H9 (cell line): Measurements from ENCODE around the gene ATP11B. TPM values are rescaled to one million over a fixed set of nuclear protein-coding genes. Genes with fewer than 3 reads are reported as not detected.

Source experiments
- DNase-seq: peaks from one replicate; pipeline ENCODE4 v3.0.0-alpha.2; 2017
- H2AFZ ChIP-seq: one replicate; pipeline ENCODE4 v1.6.1; 2013; ENCODE audit warnings: mild to moderate bottlenecking, low read length, control low read depth, moderate library complexity
- H2AK5ac ChIP-seq: 2 replicates; pipeline ENCODE4 v1.6.1; 2013; ENCODE audit warnings: low read length, control low read depth, mixed read lengths; ENCODE audit not compliant: insufficient read length
- H2BK120ac ChIP-seq: one replicate; pipeline ENCODE4 v1.6.1; 2013; ENCODE audit warnings: low read depth, mild to moderate bottlenecking, low read length, control low read depth, inconsistent platforms; ENCODE audit not compliant: poor library complexity, severe bottlenecking
- H2BK12ac ChIP-seq: 2 replicates; pipeline ENCODE4 v1.6.1; 2013; ENCODE audit warnings: low read length, control low read depth, mixed read lengths, low read depth; ENCODE audit not compliant: insufficient read length
- H2BK15ac ChIP-seq: 2 replicates; pipeline ENCODE4 v1.6.1; 2013; ENCODE audit warnings: low read depth, low read length, control low read depth
- H2BK20ac ChIP-seq: one replicate; pipeline ENCODE4 v1.6.1; 2013; ENCODE audit warnings: low read depth, mild to moderate bottlenecking, low read length, control low read depth, inconsistent platforms; ENCODE audit not compliant: poor library complexity, severe bottlenecking
- H2BK5ac ChIP-seq: 2 replicates; pipeline ENCODE4 v1.6.1; 2013; ENCODE audit warnings: low read length, control low read depth, mixed read lengths; ENCODE audit not compliant: insufficient read length
- H3K14ac ChIP-seq: 2 replicates; pipeline ENCODE4 v1.6.1; 2013; ENCODE audit warnings: low read length, control low read depth; ENCODE audit not compliant: insufficient read depth
- H3K18ac ChIP-seq: 2 replicates; pipeline ENCODE4 v1.6.1; 2013; ENCODE audit warnings: low read depth, mild to moderate bottlenecking, mixed read lengths, low read length, control low read depth; ENCODE audit not compliant: insufficient read length
- H3K23ac ChIP-seq: 2 replicates; pipeline ENCODE4 v1.6.1; 2013; ENCODE audit warnings: low read length, control low read depth, mixed read lengths, low read depth; ENCODE audit not compliant: insufficient read length
- H3K23me2 ChIP-seq: 2 replicates; pipeline ENCODE4 v1.6.1; 2013; ENCODE audit warnings: low read depth, mild to moderate bottlenecking, mixed read lengths, low read length, control low read depth; ENCODE audit not compliant: insufficient read length, poor library complexity, severe bottlenecking
- H3K27ac ChIP-seq: 2 replicates; pipeline ENCODE4 v1.5.1; 2013; ENCODE audit warnings: low read length, control low read depth, mixed read lengths, low read depth; ENCODE audit not compliant: insufficient read length
- H3K27me3 ChIP-seq: 2 replicates; pipeline ENCODE4 v1.6.1; 2013; ENCODE audit warnings: low read length, control low read depth, inconsistent platforms; ENCODE audit not compliant: insufficient read depth
- H3K4ac ChIP-seq: 2 replicates; pipeline ENCODE4 v1.6.1; 2013; ENCODE audit warnings: low read depth, mild to moderate bottlenecking, control low read depth, inconsistent platforms, low read length, moderate library complexity
- H3K4me1 ChIP-seq: 2 replicates; pipeline ENCODE4 v1.6.1; 2013; ENCODE audit warnings: low read length, control low read depth, inconsistent platforms; ENCODE audit not compliant: insufficient read depth
- H3K4me2 ChIP-seq: 2 replicates; pipeline ENCODE4 v1.6.1; 2013; ENCODE audit warnings: low read length, control low read depth, mixed read lengths; ENCODE audit not compliant: insufficient read length, insufficient read depth
- H3K56ac ChIP-seq: 2 replicates; pipeline ENCODE4 v1.6.1; 2013; ENCODE audit warnings: low read depth, mild to moderate bottlenecking, mixed read lengths, low read length, control low read depth; ENCODE audit not compliant: insufficient read length
- H3K79me1 ChIP-seq: 2 replicates; pipeline ENCODE4 v1.6.1; 2013; ENCODE audit warnings: low read depth, mild to moderate bottlenecking, moderate library complexity, low read length, control low read depth, inconsistent platforms; ENCODE audit not compliant: insufficient read depth, poor library complexity, severe bottlenecking
- H3K79me2 ChIP-seq: 2 replicates; pipeline ENCODE4 v1.6.1; 2013; ENCODE audit warnings: low read length, control low read depth, inconsistent platforms; ENCODE audit not compliant: insufficient read depth
- H3K9ac ChIP-seq: 2 replicates; pipeline ENCODE4 v1.6.1; 2013; ENCODE audit warnings: low read length, control low read depth, mixed read lengths; ENCODE audit not compliant: insufficient read length; ENCODE audit errors: extremely low read depth
- H3K9me3 ChIP-seq: one replicate; pipeline ENCODE4 v1.6.1; 2013; ENCODE audit warnings: low read depth, low read length, inconsistent platforms; ENCODE audit not compliant: control insufficient read depth
- H3T11ph ChIP-seq: one replicate; pipeline ENCODE4 v1.6.1; 2013; ENCODE audit warnings: mild to moderate bottlenecking, low read length, control low read depth, inconsistent platforms
- H4K20me1 ChIP-seq: one replicate; pipeline ENCODE4 v1.6.1; 2013; ENCODE audit not compliant: control insufficient read depth, insufficient read length, insufficient read depth
- H4K5ac ChIP-seq: 2 replicates; pipeline ENCODE4 v1.6.1; 2013; ENCODE audit warnings: low read depth, mild to moderate bottlenecking, mixed read lengths, low read length, control low read depth; ENCODE audit not compliant: insufficient read length
- H4K8ac ChIP-seq: replicated peaks from 2 replicates; pipeline ENCODE4 v1.6.1; 2013; ENCODE audit warnings: low read length, control low read depth, mixed read lengths, low read depth; ENCODE audit not compliant: insufficient read length
- H4K91ac ChIP-seq: 2 replicates; pipeline ENCODE4 v1.6.1; 2013; ENCODE audit warnings: low read depth, mild to moderate bottlenecking, moderate library complexity, mixed read lengths, low read length, control low read depth; ENCODE audit not compliant: insufficient read length
- H3K27ac Mint-ChIP-seq, 3 experiments: 2 replicates in 2 of 3; 3 replicates in 1 of 3; pipeline ENCODE4 v1.8.0; 2020 to 2021; ENCODE audit warnings: mixed read lengths in 3 of 3, mild to moderate bottlenecking in 1 of 3, moderate library complexity in 1 of 3
- H3K27me3 Mint-ChIP-seq: 2 replicates; pipeline ENCODE4 v1.8.0; 2021; ENCODE audit warnings: low read depth, mild to moderate bottlenecking, moderate library complexity, mixed read lengths
- H3K36me3 Mint-ChIP-seq, 3 experiments: 2 replicates in 2 of 3; 3 replicates in 1 of 3; pipeline ENCODE4 v1.8.0; 2020 to 2021; ENCODE audit warnings: low read depth in 3 of 3, mixed read lengths in 3 of 3; ENCODE audit not compliant: insufficient read depth in 1 of 3
- H3K4me1 Mint-ChIP-seq, 2 experiments: 2 replicates each; pipeline ENCODE4 v1.8.0; 2020; ENCODE audit warnings: mixed read lengths in 2 of 2
- H3K4me3 Mint-ChIP-seq, 2 experiments: 2 replicates in 1 of 2; 3 replicates in 1 of 2; pipeline ENCODE4 v1.8.0; 2020 to 2021; ENCODE audit warnings: mild to moderate bottlenecking in 2 of 2, mixed read lengths in 2 of 2, moderate library complexity in 1 of 2
- H3K9me3 Mint-ChIP-seq, 2 experiments: 2 replicates in 1 of 2; 3 replicates in 1 of 2; pipeline ENCODE4 v1.8.0; 2020; ENCODE audit warnings: mild to moderate bottlenecking in 2 of 2, mixed read lengths in 2 of 2, moderate library complexity in 1 of 2
- CTCF ChIP-seq: fragments of 200-600 bp; sonication (generic); conservative IDR thresholded peaks from 3 replicates; pipeline ENCODE4 v1.8.0; 2021; ENCODE audit warnings: antibody characterized with exemption, mild to moderate bottlenecking
- WGBS: extraction: QIAGEN DNeasy Blood & Tissue Kit; methylation state at CpG from one replicate; pipeline ENCODE4 v1.1.7; 2013; ENCODE audit warnings: missing lambda C conversion rate, low lambda C conversion rate, mixed read lengths; ENCODE audit not compliant: insufficient read length; ENCODE audit errors: extremely low coverage; 5-methylcytosine and 5-hydroxymethylcytosine counted together
- total RNA-seq: library from RNA; stranded (reverse); gene quantifications from 2 replicates; pipeline ENCODE4 v1.2.1, GENCODE V29; 2021

ATP11B gene
- total RNA-seq, 1 experiment from 2014 or later, result 30.0 TPM

- Histone ChIP-seq H3K79me1 (no peaks in the 10 kb centered on the region), H3K4ac (no peak overlapping the region), H3K79me2 (no peaks in the 10 kb centered on the region), H2BK12ac (no peak overlapping the region), H2AFZ (no peak overlapping the region), H2AK5ac (no peak overlapping the region), H4K20me1 (no peaks in the 10 kb centered on the region), H3K23me2 (no peaks in the 10 kb centered on the region), H3K27ac (no peak overlapping the region), H3K9ac (no peak overlapping the region), H2BK5ac (no peak overlapping the region), H4K5ac (no peak overlapping the region), H2BK120ac (no peak overlapping the region), H3K14ac (no peak overlapping the region), H3T11ph (no peak overlapping the region), H3K23ac (no peak overlapping the region), H3K18ac (no peak overlapping the region), H3K27me3 (no peaks in the 10 kb centered on the region), H4K91ac (no peak overlapping the region), H3K4me2 (no peak overlapping the region), H3K4me1 (no peaks in the 10 kb centered on the region), H4K8ac (no peak overlapping the region), H3K9me3 (no peaks in the 10 kb centered on the region), H2BK20ac (no peak overlapping the region), H3K56ac (no peak overlapping the region), H2BK15ac (no peak overlapping the region)
- Mint-ChIP-seq H3K27ac (no peak overlapping the region), H3K4me3 (no peak overlapping the region), H3K27me3 (no peaks in the 10 kb centered on the region), H3K4me1 (no peaks in the 10 kb centered on the region), H3K36me3 (no peaks in the 10 kb centered on the region; a peak in 2 of 7 replicates), H3K9me3 (no peaks in the 10 kb centered on the region)
- WGBS, result no CpG with 5 or more reads among the region's 4 CpGs
- no peak for TF ChIP-seq CTCF
- DNase-seq, result no peak
Observed at GRCh38 chr3:182892226-182892625, 98.9 kb downstream of the ATP11B start.
